ENCODE measurements around the gene ZC3H12C.

GRCh38 chr11:110094298-110095285 is 1.4 kb downstream of the ZC3H12C start:
- TF ChIP-seq CTCF (IDR thresholded peaks at IDR 0.05; ENCODE audit: low read depth, low read length) (no peak), POLR2A (IDR thresholded peaks at IDR 0.05; ENCODE audit: extremely low read depth, insufficient read length) (no peak), MYC (IDR thresholded peaks at IDR 0.05; ENCODE audit: low read depth, low read length) (no peak)
